ENCODE data around the gene PGBD2. TPM values are rescaled to one million over a fixed set of nuclear protein-coding genes. Genes with fewer than 3 reads are reported as not detected.

Gene PGBD2
- total and polyA plus RNA-seq, 2 of the 8 experiments (the other 6 are each of a cell fraction or from before 2014, with no cell fraction given) = 4.5 to 7.7 TPM

GRCh38 chr1:248918131-248918530, 12.1 kb downstream of the PGBD2 start (continued):
- no peak for TF ChIP-seq E2F6 (IDR thresholded peaks at IDR 0.05)
